Activated T-helper 2 cell treated with anti-CD3 and anti-CD28 coated beads, Interferon-gamma antibody, Interleukin-2, Interleukin-4, amounts not matched to agents 10 μg/mL and 5 μg/mL and 100 μg/mL, durations not matched to agents 14 hours and 24 hours and 36 hours (primary cell): ENCODE measurements around the gene ZFYVE28. TPM values are rescaled to one million over a fixed set of nuclear protein-coding genes. Genes with fewer than 3 reads are reported as not detected.
A peak's percentile ranks its signal among the peaks of the same experiment; 100 is the strongest.
"Not testable (repeated sequence)": the region's sequence is repeated elsewhere in the genome, so short reads cannot be mapped to it uniquely, and the experiment has no call there.

Source experiments
- DNase-seq: peaks from one replicate; pipeline ENCODE4 v3.0.0; 2021; ENCODE audit warnings: low spot score
- H3K27ac Mint-ChIP-seq: one replicate; pipeline ENCODE4 v1.8.0; 2021; ENCODE audit warnings: mixed read lengths
- H3K27me3 Mint-ChIP-seq: one replicate; pipeline ENCODE4 v1.8.0; 2021; ENCODE audit warnings: low read depth, mixed read lengths
- H3K36me3 Mint-ChIP-seq: one replicate; pipeline ENCODE4 v1.8.0; 2021; ENCODE audit warnings: low read depth, mixed read lengths
- H3K4me1 Mint-ChIP-seq: one replicate; pipeline ENCODE4 v1.8.0; 2021; ENCODE audit warnings: low read depth, mixed read lengths
- H3K4me3 Mint-ChIP-seq: one replicate; pipeline ENCODE4 v1.8.0; 2021; ENCODE audit warnings: low read depth, mild to moderate bottlenecking, moderate library complexity, mixed read lengths
- H3K9me3 Mint-ChIP-seq: one replicate; pipeline ENCODE4 v1.8.0; 2021; ENCODE audit warnings: mixed read lengths
- intact Hi-C: fragments of 100-400 bp; cut with micrococcal nuclease; formaldehyde crosslinking; loops from one replicate; pipeline ENCODE4 v1.15.1; 2023
- total RNA-seq: library from RNA; stranded (reverse); gene quantifications from 2 replicates; pipeline ENCODE4 v1.2.3, GENCODE V29; 2022

Gene ZFYVE28
- total RNA-seq, 1 donor from 2014 or later = 10.0 TPM

- Mint-ChIP-seq H3K36me3 (peaks cover 38% of the 10 kb centered on the region), H3K27me3 (peaks cover 3% of the 10 kb centered on the region), H3K4me3 (peak overlapping the region; percentile 91), H3K4me1 (peaks cover 52% of the 10 kb centered on the region), H3K9me3 (no peaks in the 10 kb centered on the region), H3K27ac (peak overlapping the region; percentile 80)
- DNase-seq = peak; percentile 7
- intact Hi-C loops = no loop called here
Observed at GRCh38 chr4:2241003-2241402, 177.4 kb downstream of the ZFYVE28 start.

DNA sequence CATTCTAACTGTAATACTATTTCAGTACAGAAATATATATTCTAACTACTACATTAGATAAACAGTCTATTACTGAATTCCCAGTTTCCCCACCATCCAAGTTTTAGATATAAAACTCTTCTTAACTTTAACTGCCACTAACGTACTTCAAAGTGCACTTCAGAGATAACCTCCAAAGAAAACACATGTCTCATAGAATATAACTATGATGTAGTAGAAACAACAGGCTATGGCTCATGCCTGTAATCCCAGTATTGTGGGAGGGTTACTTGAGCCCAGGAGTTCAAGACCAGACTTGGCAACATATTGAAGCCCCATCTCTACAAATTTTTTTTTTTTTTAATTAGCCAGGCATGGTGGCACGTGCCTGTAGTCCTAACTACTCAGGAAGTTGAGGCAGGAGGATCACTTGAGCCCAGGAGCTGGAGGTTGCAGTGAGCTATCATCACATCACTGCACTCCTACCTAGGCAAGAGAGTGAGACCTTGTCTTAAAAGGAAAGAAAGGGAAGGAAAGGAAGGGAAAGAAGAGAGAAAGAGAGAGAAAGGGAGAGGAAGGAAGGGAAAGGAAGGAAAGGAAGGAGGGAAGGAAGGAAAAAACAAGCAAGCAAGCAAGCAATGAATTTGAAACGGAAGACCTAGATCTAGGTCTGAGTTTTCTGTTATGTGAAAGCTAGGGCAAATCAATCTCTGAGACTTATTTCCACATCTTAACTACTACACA is 181.3 kb downstream of the ZFYVE28 start:
- no peak for DNase-seq
- intact Hi-C loops = no loop called here
- no peak overlapping the region for H3K27ac Mint-ChIP-seq
- no peaks in the 10 kb centered on the region for H3K27me3 Mint-ChIP-seq
- peaks cover 52% of the 10 kb centered on the region for H3K4me1 Mint-ChIP-seq
- H3K9me3 Mint-ChIP-seq = no peaks in the 10 kb centered on the region
- H3K36me3 Mint-ChIP-seq = peaks cover 66% of the 10 kb centered on the region
- H3K4me3 Mint-ChIP-seq = peak overlapping the region; percentile 37

DNA sequence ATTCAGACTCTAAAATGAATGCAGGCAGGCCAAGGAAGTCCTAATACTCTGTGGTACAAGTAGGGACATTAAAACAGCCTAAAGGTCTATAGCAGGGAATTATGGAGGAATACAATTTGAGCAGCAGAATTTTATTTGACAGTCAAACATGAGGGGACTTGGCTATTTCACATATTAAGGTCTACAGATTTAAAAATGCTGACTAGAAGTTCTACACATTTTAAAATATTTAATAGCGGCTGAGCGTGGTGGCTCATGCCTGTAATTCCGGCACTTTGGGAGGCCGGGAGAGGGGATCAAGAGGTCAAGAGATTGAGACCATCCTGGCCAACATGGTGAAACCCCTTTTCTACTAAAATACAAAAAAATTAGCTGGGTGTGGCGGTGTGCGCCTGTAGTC is 187.4 kb downstream of the ZFYVE28 start:
- no peak for DNase-seq
- Mint-ChIP-seq H3K36me3 (peaks cover 49% of the 10 kb centered on the region), H3K9me3 (no peaks in the 10 kb centered on the region), H3K4me1 (peaks cover 18% of the 10 kb centered on the region), H3K27me3 (no peaks in the 10 kb centered on the region), H3K27ac (no peak overlapping the region), H3K4me3 (no peak overlapping the region)
- intact Hi-C loops = no loop called here

GRCh38 chr4:2226261-2226660 is 192.2 kb downstream of the ZFYVE28 start:
- no peaks in the 10 kb centered on the region for H3K27me3 Mint-ChIP-seq
- intact Hi-C loops = no loop called here
- H3K4me3 Mint-ChIP-seq = no peak overlapping the region

GRCh38 chr4:2222838-2223237 is 195.6 kb downstream of the ZFYVE28 start:
- Mint-ChIP-seq H3K9me3 (no peaks in the 10 kb centered on the region), H3K4me1 (peaks cover 7% of the 10 kb centered on the region), H3K36me3 (peaks cover 18% of the 10 kb centered on the region), H3K4me3 (no peak overlapping the region), H3K27ac (no peak overlapping the region), H3K27me3 (no peaks in the 10 kb centered on the region)
- no peak for DNase-seq
- intact Hi-C loops = no loop called here

More at GRCh38 chr4:2226261-2226660, 192.2 kb downstream of the ZFYVE28 start:
- Mint-ChIP-seq H3K36me3 (peaks cover 27% of the 10 kb centered on the region), H3K9me3 (no peaks in the 10 kb centered on the region), H3K4me1 (peaks cover 3% of the 10 kb centered on the region), H3K27ac (no peak overlapping the region)
- no peak for DNase-seq

- intact Hi-C loops, H3K4me1 Mint-ChIP-seq, H3K27ac Mint-ChIP-seq, H3K36me3 Mint-ChIP-seq, DNase-seq, H3K9me3 Mint-ChIP-seq, H3K27me3 Mint-ChIP-seq, H3K4me3 Mint-ChIP-seq: not testable (repeated sequence)
Observed at GRCh38 chr4:2221378-2221777, 197.1 kb downstream of the ZFYVE28 start.

DNA sequence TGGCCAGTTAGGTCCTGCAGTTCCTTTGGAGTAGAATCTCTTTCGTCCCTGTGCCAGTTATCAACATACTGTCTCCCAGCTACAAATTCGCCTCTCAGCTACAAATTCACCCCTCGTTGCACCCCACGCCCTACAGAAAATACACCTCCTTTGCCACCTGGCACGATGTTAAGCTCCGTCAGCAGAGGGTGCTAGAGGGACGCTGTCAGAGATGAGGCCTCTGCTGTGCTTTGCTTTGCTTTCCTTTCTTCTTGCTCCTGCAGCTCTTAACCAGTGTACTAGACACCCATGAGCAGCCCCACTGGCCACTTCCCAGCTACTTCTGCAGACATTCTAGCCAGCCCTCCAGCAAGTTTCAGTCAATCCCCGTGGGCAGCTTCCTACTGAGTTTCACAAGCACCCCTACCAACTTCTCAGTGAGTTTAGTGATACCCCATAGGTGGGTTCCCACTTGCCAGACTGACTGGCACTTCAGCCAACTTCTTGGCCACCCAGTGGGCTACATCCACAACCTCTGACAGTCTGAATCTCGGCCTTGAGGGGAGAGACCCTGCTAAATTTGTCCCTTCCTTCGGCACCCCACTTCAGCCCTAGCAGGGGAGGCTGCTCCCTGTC is 198.3 kb downstream of the ZFYVE28 start:
- Mint-ChIP-seq H3K9me3 (no peaks in the 10 kb centered on the region), H3K27ac (no peak overlapping the region), H3K36me3 (peaks cover 3% of the 10 kb centered on the region), H3K27me3 (peaks cover 3% of the 10 kb centered on the region), H3K4me3 (no peak overlapping the region), H3K4me1 (peaks cover 8% of the 10 kb centered on the region)
- peak; percentile 66 for DNase-seq
- intact Hi-C loops = loop anchor here (1.0 kb wide), 1 partner anchor 221 kb away; no protein-coding TSS in a partner anchor

Other genes starting within 250 kb of the ZFYVE28 start
- 17.1 and 18.6 TPM in 2 replicates for gene HAUS3, start 176.5 kb downstream of the ZFYVE28 start, total RNA-seq
- 1.3 and 1.4 TPM in 2 replicates for gene POLN, start 176.5 kb downstream of the ZFYVE28 start, total RNA-seq
- gene MXD4, start 156.5 kb downstream of the ZFYVE28 start, total RNA-seq = 7.9 and 8.9 TPM in 2 replicates
- not detected in 2 replicates for gene CFAP99, start 310 bp upstream of the ZFYVE28 start, total RNA-seq
- 99.0 and 99.1 TPM in 2 replicates for gene RNF4, start 50.5 kb upstream of the ZFYVE28 start, total RNA-seq
- 30.8 and 31.2 TPM in 2 replicates for gene FAM193A, start 118.0 kb upstream of the ZFYVE28 start, total RNA-seq